HG02852 (cell line): Measurements from ENCODE around the gene BRD3OS.

Experiments used
- ATAC-seq: cut with Tn5 transposase; IDR thresholded peaks from one replicate; pipeline ENCODE4 v1.9.1; 2021; ENCODE audit warnings: mild to moderate bottlenecking, moderate library complexity; ENCODE audit not compliant: unreplicated experiment

BRD3OS gene

GRCh38 chr9:134049772-134050588 is 24.7 kb downstream of the BRD3OS start:
- ATAC-seq = no peak

- no peak for ATAC-seq
Observed at GRCh38 chr9:134050726-134051125, 25.4 kb downstream of the BRD3OS start.

- ATAC-seq = no peak
Observed at GRCh38 chr9:134051319-134051718, 26.0 kb downstream of the BRD3OS start.

- ATAC-seq = no peak
Observed at GRCh38 chr9:134052491-134052890, 27.2 kb downstream of the BRD3OS start.

- no peak for ATAC-seq
Observed at GRCh38 chr9:134052941-134053340, 27.7 kb downstream of the BRD3OS start.

GRCh38 chr9:134053401-134053871 is 28.2 kb downstream of the BRD3OS start:
- no peak for ATAC-seq

GRCh38 chr9:134053941-134054761 is 28.9 kb downstream of the BRD3OS start:
- no peak for ATAC-seq

GRCh38 chr9:134054891-134055811 is 29.9 kb downstream of the BRD3OS start:
- ATAC-seq = no peak

GRCh38 chr9:134055981-134056461 is 30.7 kb downstream of the BRD3OS start:
- no peak for ATAC-seq

- no peak for ATAC-seq
Observed at GRCh38 chr9:134056483-134057306, 31.4 kb downstream of the BRD3OS start.

- ATAC-seq = no peak
Observed at GRCh38 chr9:134057307-134057657, 32.0 kb downstream of the BRD3OS start.

GRCh38 chr9:134057751-134058701 is 32.7 kb downstream of the BRD3OS start:
- ATAC-seq = no peak

- no peak for ATAC-seq
Observed at GRCh38 chr9:134058716-134059115, 33.4 kb downstream of the BRD3OS start.

GRCh38 chr9:134059188-134059641 is 33.9 kb downstream of the BRD3OS start:
- ATAC-seq = no peak

GRCh38 chr9:134059661-134060395 is 34.5 kb downstream of the BRD3OS start:
- peak; percentile 88 for ATAC-seq

- no peak for ATAC-seq
Observed at GRCh38 chr9:134060546-134060945, 35.3 kb downstream of the BRD3OS start.

- ATAC-seq = no peak
Observed at GRCh38 chr9:134061019-134061687, 35.9 kb downstream of the BRD3OS start.
